UCSD-AML1 (cell line): ENCODE measurements around the gene ALPG.
"Not testable (repeated sequence)": the region's sequence is repeated elsewhere in the genome, so short reads cannot be mapped to it uniquely, and the experiment has no call there.

Source experiments
- DNase-seq: peaks from one replicate; lab custom pipeline; 2025; ENCODE audit not compliant: unreplicated experiment; lab: John Stamatoyannopoulos, UW

The ALPG gene

DNA sequence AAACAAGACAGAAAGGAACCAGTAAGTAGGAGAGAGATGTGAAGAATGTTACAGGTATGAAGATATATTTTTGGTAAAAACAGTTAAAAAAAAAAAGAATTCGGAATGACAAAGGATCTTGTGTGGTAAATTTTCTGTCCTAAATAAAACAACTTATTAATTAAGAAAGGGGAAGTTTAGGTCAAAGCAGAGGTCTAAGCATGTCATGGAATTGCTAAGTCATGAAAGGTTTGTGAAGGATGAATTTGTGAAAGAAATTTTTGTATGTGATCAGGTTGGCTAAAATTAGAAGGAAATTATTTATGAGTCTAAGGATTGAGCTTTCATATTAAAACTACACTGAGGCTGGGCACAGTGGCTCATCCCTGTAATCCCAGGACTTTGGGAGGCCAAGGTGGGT lies 11.1 kb upstream of the ALPG start:
- no peak for DNase-seq

DNA sequence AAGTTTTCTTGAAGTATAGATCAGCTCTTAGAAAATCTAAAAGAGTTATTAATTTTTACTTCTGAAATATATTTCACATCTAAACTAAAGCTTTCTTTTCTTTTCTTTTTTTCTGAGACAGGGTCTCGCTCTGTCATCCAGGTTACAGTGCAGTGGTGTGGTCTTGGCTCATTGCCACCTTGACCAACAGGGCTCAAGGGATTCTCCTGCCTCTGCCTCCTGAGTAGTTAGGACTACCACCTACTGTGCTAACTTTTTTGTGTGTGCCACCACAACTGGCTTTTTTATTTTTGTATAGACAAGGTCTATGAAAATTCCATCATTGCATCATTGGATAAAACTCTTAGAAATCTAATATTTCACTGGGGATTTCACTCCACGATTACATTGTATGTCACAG lies 10.0 kb upstream of the ALPG start:
- DNase-seq = no peak

DNA sequence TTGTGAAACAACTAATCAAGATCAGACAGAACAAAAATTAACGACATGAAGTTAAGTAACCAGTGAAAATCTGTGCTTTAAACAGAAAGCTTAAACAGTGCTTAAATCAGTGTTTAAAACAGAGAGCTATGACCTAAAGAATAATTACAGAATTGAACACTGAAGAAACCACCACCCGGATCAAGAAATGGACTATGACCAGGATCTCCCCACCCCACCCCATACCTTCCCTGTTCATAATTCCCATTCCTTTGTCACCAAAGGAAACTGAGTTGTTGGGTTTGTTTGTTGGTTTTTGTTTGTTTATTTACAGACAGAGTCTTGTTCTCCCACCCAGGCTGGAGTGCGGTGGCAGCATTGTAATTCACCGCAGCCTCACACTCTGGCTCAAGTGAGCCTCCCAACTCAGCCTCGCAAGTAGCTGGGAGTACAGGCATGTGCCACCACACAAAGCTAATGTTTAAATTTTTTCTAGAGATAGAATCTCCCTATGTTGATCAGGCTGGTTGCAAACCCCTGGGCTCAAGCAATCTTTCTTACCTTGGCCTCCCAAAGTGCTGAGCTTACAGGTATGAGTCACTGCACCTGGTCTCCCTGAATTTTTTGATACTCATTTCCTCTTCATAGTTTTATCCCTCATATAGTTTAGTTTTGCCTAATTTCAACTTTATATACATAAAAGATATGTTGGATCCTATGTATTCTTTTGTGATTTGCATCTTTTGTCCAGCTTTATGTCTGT lies 8.2 kb upstream of the ALPG start:
- no peak for DNase-seq

DNA sequence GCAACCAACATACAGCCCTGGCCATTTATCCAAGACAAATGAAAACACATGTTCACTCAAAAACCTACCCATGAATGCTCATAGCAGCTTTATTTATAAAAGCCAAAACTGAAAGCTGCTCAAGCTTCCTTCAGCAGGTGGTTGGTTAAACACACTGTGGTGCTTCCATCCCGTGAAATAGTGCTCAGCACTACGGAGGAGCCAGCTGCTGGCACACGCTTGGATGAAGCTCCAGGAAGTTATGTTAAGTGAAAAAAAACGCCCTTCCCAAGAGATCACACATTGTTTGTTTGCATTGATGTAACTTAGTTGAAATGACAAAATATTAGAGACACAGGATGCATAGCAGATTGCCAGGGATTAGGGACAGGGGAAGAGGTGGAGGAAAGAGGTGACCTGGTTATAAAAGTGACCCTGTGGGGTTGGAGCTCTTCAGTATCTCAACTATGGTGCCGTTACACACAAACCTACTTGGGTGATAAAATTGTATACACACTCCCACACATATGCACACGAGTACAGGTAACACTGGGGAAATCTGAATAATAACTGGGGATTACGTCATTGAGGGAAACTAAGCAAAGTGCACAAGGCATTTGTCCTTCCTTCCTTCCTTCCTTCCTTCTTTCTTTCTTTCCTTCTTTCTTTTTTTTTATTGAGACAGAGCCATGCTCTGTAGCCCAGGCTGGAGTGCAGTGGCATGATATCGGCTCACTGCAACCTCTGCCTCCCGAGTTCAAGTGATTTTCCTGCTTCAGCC lies 6.2 kb upstream of the ALPG start:
- no peak for DNase-seq

DNA sequence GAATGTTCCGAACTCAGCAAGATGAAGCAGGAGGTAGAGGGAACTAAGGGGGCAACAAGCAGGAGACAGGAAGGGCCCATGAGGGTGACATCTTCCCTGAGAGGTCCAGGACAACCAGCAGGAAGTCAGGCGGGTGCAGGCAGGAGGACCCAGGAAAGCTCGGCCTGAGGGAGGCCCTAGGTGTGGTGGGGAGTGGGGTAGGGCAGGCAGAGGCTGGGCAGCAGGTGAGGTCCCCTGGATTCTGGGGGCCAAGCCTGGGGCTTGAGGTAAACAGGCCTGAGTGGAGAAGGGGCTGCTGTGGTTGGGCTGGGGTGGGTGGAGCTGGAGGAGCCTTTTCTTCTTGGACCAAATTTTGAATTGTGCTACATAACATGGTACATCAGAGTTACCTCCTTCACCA lies 4.1 kb upstream of the ALPG start:
- DNase-seq = no peak

DNA sequence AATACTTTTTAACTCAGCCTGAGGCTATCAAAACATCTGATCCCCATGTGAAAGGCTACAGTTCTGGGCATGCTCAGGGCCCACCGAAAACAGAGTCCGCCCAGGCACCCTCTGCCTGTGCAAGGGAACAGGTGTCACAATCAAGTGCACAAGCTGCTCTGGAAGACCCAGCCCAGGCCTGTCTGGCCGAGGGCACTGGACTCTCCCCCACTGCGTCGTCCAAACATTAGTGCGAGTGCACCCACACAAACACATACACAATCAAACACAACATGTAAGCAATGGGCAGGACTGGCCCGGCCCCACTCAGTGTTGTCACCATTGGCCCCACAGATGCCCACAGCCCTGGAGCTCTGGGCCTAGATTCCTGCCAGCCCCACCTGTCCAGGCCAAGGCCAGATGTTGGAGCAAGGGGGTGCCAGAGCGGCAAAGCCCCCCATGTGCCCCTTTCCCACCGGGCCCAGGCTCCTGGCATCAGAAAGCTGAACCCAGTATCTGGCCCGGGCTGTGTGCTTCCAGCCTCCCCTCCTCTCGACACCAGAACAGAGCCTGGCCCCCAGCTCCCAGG lies 617 bp upstream of the ALPG start:
- no peak for DNase-seq

DNA sequence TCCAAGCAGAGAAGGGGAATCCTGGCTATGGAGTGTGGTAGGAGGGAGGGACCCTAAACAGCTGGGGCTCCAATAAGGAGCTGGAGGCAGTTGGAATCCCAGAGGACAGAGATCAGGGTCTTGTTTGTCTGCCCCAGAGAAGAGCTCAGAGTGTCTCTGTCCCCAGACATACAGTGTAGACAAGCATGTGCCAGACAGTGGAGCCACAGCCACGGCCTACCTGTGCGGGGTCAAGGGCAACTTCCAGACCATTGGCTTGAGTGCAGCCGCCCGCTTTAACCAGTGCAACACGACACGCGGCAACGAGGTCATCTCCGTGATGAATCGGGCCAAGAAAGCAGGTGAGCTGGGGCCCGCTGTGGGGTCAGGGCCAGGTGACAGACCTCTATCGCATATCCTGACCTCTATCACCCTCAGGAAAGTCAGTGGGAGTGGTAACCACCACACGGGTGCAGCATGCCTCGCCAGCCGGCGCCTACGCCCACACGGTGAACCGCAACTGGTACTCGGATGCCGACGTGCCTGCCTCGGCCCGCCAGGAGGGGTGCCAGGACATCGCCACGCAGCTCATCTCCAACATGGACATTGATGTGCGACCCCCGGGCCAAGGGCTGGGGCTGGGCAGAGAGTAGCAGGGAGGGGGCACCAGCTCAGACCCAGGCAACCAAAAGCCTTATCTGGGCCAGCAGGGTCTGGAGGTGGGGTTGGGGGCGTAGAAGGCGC lies 945 bp downstream of the ALPG start:
- not testable (repeated sequence) for DNase-seq

DNA sequence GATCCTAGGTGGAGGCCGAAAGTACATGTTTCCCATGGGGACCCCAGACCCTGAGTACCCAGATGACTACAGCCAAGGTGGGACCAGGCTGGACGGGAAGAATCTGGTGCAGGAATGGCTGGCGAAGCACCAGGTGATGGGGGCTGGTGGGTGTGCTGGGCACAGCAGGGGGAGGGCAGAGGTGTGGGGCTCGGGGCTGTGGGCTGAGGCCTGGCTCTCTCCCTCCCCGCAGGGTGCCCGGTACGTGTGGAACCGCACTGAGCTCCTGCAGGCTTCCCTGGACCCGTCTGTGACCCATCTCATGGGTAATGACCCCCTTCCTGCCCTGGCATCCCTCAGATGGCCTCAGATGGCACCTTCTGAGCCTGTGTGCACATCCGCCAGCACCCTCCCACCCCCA lies 1.6 kb downstream of the ALPG start:
- not testable (repeated sequence) for DNase-seq

DNA sequence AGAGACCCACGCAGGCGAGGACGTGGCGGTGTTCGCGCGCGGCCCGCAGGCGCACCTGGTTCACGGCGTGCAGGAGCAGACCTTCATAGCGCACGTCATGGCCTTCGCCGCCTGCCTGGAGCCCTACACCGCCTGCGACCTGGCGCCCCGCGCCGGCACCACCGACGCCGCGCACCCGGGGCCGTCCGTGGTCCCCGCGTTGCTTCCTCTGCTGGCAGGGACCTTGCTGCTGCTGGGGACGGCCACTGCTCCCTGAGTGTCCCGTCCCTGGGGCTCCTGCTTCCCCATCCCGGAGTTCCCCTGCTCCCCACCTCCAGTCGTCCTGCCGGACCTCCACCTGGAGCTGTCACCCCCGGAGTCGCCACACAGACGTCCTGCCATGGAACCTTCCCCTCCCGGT lies 3.0 kb downstream of the ALPG start:
- DNase-seq = not testable (repeated sequence)

DNA sequence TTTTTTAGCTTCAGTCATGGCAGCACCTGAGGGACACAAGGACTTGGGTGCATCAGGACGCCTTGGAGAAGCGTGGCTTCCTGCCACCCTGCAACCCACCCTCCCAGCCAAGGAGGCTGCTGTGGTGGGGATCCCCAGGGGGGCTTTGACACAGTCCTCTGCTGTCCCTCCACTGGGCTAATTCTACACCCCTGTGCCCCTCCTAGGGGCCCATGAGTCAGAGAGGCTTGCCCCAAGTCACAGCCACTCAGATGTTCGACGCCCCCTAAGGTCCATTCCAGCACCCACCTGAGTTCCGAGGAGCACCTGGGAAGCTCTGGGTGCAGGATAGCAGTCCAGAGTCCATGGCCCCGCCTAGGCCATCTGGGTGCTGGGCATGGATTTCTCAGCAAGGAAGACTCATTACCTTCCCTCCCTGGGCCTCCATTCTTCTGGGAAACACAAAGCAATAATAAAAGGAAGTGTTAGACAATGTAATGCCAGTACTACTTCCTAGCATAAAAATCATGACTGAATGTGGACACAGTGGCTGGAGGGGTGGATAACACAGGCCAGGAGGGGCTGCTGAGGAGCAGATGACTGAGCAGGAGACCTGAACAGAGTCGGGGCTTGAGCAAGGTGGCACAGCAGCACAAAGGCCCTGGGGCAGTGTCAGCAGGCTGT lies 3.7 kb downstream of the ALPG start:
- no peak for DNase-seq

DNA sequence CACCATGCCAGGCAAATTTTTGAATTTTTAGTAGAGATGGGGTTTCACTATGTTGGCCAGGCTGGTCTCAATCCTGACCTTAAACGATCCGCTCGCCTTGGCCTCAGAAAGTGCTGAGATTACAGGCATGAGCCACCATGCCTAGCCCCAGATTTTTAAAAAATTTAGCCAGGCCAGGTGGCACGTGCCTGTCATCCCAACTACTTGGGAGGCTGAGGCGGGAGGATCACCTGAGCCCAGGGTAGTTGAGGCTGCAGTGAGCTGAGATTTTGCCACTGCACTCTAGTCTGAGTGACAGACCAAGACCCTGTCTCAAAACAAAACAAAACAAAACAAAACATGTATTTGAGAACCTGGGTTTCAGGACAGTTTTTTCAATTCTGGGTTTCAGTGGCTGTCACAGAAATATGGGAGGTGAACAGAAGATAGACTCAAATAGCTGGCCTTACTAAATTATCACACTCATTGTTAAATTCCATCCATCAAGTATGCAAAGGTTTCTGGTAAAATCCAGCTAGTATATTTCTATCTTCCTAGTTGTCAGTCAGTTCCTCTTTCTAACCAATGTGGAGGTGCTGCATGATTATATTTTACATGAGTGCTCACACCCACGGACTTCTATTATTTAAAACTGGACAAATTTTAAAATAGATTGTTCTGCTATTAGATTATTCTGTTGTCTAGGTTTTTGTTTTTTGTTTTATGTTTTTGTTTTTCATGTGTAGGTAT lies 5.4 kb downstream of the ALPG start:
- no peak for DNase-seq

DNA sequence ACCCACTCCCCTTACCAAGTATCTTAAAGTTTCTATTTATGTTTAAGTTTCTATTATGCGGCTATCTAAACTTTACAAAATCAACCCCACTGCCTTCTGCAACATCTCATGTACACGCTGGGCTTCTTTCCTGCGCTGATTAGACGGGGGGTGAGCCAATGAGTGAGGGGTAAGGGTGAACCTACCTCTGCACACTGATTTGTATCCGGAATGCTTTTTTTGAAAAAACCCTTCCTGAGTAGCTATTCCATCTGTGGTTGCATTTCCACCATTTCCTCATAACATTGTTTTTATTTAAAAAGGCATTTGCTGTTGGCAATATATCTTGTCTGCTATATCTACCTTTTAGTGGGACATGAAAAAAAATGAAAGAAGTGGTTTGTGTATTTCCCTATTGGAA lies 6.3 kb downstream of the ALPG start:
- no peak for DNase-seq

DNA sequence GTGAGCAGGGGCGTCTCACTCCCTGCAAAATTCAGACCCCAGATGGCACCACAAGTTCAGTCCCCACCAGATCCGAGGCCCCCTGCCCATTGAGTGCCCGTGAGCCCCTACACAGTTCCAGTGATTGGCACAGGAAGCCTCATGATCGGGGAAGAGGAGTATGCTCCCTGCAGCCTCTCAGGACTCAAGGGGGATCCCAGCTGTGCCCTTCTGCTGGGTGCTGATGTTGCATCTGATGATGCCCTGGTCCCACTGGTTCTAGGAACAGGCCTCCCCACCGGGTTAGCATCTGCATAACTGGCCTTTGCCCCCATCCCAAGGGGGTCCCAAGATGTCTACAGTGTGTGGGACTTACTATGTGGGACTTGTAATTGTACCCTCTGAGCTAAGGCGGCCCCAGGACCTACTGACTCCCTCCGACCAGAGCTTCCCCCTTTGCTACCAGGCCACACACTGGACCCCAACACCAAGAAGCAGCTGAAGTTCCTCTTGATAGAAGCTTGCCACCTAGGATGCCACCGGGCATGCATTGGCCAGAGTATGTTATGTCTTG lies 8.6 kb downstream of the ALPG start:
- DNase-seq = no peak

DNA sequence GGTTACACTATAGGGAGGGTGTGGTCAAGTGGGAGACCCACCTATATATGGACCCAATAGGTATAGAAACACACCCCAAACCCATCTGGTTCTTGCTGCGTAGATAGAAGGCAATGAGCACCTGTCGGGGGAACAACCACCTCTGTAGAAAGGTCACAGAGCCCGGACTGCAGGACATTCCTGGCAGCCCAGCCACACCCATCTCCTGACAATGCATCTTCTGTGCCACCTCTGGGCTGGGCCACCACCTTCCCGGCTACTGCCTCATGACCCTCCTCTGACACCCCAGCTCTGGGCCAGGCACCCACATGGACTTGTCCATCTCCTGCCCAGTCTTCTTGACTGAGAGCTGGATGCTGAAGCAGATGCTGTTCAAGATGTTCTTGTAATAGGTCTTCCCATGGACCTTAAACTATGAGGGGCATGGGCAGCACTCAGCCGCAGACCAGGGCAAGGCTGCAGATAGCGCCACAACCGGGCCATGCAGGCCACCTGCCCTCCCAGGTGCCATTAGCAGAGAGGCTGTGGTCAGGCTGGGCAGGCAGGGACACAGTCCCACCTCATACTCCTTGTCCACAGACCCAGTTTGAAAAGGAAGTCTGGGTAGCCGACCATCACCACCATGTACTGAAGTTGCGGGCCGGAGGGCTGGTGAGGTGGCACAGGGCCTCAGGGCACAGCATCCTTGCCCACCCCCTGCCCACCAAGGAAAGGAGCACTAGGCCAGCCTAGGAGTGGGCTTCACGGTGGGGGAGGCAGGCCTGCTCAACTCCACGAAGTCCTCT lies 9.3 kb downstream of the ALPG start:
- no peak for DNase-seq

DNA sequence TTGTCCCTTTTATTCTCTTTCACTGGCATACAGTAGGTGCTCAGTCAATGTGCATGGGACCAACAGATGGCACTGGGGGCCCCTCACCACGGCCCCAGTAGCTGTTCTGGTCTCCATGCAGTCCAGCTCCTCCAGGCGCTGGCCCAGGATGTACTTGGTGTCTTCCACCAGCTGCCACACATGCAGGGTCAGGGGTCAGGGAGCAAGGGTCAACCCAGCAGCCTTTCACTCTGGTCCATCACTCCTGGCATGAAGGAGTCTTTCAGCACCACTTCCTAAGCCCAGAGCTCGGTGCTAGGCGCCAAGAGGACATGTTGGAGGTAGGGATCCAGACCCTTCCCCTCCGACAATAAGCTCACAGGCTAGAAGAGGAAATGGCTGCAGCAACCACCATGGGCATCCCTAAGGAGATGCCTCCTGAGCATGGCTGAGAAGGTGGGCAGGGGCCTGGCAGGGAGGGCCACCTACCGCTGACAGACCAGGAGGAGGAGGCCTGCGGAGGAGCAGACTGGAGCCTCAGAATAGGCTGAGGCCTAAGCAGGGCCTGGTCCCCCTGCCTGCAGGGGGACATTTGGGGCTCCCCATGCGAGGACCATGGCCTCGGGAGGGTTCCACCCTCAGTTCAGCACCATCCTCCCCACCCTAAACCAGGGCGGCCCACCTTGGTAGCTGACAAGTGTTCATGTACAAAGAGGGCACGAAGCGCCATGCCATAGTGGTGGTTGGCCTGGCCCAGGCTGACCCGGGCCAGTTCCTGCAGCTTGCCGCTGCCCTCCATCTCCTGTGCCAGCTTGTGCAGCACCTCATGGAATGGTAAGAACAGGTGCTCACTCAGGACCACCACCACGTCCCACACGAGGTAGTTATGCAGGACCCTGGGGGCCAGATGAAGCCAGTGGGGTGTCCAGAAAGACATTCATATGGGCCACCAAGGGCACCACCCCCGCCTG lies 10.2 kb downstream of the ALPG start:
- no peak for DNase-seq

DNA sequence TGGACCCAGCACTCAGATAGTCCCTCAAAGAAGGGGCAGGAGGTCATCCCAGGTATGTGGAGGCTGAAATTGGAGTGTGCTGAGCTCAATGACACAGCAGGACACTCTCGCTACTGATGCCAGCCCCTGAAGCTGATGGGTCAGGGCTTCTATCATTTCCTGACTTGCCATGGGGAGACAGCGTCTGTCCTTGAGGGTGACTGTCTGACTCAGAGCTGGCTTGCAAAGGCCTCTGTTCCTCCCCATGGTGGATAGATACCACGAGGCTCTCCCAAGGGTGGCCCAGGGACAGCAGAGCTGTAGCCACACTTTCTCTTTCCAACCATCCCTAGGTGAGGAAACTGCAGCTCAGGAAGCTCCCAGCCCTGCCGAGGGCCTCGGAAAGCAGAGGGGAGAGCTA lies 10.8 kb downstream of the ALPG start:
- no peak for DNase-seq

DNA sequence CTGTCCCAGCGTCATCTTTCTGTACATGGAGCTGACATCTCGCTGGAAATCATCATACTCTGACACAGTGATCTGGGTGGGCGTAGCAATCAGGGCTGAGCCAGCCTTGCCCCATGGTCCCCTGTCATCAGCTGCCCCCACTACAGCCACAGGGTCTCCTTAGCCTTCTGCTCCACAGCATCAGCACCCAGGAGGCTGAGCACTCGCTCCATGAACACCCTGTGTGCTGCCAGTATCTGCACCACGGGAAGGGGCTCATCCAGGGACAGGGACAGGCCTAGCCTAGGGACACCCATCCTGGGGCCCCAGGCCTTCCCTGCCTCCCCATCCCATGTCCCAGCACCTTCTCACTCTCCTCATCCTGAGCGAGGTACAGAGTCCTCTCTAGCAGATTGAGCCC lies 11.4 kb downstream of the ALPG start:
- DNase-seq = no peak
